Pons (tissue), 1 donor: ENCODE data around the gene ATP6V0C.
"Not testable (repeated sequence)": the region's sequence is repeated elsewhere in the genome, so short reads cannot be mapped to it uniquely, and the experiment has no call there.

Experiments used
- DNase-seq: peaks from one replicate; pipeline ENCODE4 v3.0.0-alpha.2; 2016; ENCODE audit warnings: low spot score

ATP6V0C gene

DNA sequence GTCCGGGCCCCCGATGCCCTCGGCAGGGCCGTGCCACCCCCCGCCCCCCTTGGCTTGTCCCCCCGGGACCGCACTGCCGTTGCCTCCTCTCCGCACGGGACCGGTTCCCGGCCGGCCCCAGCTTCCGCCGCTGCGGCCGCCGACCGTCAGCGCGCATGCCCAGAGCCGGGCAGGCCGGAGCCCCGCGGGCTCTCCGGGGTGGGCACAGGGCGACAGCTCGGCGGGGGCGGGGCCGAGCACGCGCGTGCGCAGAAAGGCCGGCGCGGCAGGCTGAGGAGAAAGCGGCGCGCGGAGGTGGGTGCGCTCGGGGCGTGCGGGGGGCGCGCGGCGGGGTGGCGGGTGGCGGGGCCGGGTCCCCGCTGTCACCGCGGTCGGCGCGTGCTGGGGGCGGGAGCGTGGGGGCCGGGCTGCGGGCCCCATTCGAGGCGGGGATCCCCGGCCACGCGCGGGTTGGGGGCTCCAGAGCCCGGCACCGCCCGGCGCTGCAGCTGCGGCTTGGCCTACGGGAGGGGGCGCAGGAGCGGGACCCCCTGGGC, 38.8 kb upstream of the ATP6V0C start, which contains the start of gene TBC1D24:
TBC1D24 (plus strand) TSS at position 251 of the 536 bp plus-strand sequence. CDS start 21,022 bp downstream, outside the sequence.
- DNase-seq: peak; percentile 69

DNA sequence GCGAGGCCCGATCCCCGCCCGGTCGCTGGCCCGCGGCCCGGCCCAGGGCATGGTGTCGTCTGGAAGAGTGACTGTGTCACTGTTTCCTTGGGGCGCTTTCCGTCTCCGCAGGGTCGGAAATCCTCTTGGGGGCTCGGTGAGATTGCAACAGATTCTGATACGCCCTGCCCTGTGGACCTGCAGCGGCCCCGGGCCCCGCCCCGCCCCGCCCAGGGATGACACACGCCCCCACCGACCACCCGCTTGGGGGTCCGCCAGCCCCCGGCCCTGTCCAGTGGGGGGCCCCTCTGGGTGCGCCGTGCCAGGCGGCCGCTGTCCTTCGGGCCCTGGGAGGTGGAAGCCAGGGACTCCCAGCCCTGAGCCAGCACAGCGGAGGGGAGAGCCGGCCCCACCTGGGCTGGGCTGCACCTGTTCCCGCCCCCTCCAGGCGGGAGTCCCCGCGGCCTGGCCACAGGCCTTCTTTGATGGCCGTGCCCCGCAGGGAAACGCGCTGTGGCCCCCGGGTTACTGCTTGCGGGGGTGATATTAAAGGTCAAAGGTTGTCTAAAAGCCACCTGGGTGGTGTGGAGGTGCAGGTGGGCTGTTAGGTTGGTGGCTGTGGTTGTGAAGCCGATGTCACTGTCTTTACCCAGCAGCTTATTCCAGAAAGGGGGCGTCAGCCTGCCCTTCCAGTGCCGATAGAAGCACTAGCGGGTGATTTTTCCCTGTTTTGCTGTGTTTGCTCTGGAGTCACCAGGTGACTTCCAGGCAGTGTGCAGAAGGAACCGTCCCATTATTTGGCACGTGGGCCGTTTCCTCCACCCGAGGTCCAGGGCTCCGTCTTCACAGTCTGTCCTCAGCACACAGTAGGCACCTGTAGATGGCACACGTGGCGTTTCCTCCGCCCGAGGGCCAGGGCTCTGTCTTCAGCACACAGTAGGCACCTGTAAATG, 38.1 kb upstream of the ATP6V0C start:
- DNase-seq: no peak

DNA sequence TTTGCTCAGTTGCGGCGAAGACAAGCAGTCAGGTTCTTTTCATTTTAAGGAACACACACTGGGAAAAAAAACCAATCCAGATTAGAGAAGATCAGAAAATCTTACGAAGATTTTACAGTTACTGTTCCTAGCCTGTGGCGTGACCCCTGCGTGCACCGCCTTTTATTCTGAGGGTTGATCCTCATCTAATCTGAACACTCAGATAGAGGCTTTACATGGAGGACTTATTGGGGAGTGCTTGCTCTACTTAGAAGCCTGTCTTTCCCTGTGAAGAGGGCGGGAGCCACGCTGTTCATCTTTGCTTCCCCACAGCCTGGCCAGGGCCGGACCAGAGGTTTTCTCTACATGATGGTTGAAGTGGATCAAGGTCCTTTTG, 37.4 kb upstream of the ATP6V0C start:
- no peak for DNase-seq

GRCh38 chr16:2476741-2477140, 37.0 kb upstream of the ATP6V0C start:
- DNase-seq: no peak

DNA sequence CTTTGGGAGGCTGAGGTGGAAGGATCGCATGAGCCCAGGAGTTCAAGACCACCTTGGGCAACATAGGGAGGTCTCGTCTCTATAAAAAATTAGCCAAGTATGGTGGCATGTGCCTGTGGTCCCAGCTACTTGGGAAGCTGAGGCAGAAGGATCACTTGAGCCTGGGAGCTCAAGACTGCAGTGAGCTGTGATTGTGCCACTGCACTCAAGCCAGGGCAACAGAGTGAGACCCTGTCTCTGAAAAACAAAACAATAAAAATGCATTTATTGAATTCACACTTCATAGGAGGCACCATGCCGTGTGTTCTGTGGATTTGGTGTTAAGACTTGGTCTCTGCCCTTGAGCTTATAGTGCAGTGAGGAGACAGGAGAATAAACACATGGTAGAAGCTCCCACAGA, 36.4 kb upstream of the ATP6V0C start:
- DNase-seq: no peak

DNA sequence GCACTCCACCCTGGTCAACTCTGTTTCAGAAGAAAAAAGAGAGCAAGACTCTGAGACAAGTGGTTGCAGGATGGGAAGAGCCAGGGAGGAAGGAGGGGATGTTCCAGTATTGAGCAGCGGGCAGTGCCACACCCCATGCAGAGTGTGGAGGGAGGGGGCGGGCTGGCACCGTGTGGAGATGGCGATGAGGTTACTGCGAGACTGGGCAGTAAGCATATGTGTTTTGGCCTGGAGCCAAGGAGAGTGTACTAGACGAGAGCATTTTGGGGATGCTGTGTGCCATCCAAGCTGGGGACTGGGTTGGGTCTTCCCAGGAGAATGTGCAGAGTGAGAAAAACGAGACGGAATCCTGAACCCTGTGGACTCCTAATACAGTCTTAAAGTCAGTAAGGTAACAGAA, 35.5 kb upstream of the ATP6V0C start:
- no peak for DNase-seq

- not testable (repeated sequence) for DNase-seq
Measured at GRCh38 chr16:2479996-2480395, 33.8 kb upstream of the ATP6V0C start.

GRCh38 chr16:2480948-2481347, 32.8 kb upstream of the ATP6V0C start:
- no peak for DNase-seq

GRCh38 chr16:2481676-2482075, 32.1 kb upstream of the ATP6V0C start:
- DNase-seq: no peak

GRCh38 chr16:2482249-2482648, 31.5 kb upstream of the ATP6V0C start:
- no peak for DNase-seq

DNA sequence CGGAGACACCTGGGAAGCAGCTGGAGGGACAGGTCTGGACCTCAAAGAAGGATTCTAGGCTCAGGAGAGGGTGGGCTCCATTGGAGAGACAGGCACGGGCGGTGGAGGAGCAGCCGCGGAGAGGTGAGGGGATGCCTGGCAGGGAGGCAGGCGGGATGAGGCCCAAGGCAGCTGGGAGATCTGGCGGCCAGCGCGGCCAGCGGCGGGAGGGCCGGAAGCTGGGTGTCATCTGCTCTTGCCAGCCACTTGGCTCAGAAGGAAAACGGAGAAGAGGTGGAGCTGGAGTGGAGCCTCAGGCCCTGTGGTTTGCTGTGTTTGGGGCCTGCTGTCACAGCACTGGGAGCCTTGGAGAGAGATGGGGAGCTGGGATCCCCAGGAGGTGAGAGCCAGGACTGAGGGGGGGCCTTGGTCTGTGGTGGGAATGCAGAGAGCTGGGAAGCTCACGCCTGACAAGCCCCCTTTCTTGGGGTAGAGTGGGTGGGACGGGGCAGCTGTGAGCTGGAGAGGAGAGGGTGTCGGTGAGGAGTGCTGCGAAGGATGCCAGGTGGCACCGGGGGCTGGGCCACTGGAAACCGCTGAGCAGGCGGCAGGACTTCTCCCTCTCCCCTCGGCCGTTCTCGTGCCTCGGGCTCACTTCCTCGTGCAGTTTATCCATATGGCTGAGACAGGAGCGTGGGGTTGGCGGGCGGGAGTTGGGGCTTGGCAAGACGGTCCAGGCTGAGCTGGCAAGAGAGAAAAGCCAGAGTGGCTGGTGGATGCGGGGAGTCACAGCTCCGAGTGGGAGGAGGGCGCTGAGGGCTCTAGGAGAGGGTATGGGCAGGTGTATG, 30.8 kb upstream of the ATP6V0C start:
- peak; percentile 69 for DNase-seq

GRCh38 chr16:2483939-2484897, 29.5 kb upstream of the ATP6V0C start:
- DNase-seq: no peak

DNA sequence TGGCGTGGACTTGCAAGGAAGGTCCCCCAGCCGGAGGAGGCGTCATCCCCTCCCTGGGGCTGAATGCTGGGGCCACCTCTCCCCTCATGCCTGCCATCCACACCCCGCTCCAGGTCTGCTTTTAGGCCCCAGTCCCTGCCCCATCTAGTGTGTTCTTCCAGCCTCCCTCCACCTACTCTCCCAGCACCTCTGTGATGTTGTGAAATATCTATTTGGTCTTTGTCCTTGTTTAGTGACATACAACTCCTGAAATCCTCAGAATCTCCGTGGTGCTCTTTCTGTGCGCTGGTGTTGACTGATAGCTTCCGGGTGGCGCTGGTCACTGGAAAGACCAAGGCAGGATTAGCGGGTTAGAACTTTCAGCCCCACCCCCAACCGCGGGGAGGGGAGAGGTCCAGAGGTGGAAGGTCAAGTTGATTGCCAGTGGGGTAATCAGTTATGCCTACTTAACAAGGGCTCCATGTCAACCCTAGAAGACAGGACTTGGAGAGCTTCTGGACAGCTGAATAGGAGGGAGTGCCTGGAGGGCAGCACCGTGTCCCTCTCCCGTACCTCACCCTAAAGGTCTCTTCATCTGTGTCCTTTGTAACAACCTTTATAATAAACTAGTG, 28.7 kb upstream of the ATP6V0C start:
- no peak for DNase-seq

DNA sequence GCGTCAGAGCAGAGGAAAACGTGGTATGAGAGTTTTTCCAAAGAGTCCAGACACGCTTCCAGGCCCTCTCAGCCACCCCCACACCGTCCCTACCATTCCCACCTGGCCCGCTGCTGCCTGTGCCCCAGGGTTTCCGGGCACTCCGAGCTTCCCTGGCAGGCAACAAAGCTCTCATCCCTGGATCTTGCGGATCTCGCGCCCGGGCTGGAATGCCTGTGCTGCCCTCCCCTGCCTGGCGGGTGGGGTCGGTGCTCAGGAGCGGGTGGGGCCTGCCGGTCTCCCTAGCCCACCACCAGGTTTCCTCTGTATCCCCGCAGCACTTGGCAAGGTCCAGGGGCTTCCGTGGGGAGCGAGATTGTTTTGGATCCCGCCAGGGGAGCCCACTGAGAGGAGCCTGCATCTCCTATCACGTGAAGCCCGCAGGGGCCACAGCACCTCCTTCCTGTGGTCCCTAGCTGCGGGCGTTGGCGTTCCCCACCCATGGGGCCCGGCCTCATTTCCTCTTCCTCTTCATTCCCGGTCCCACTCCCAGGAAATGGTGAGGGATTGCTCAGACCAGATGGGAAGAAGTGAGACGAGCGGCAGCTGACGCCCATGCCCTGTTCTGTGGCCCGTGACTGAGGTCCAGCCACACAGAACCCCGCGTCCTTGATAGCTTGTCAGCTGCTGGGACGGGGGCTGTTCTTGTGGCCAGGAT, 27.8 kb upstream of the ATP6V0C start:
- no peak for DNase-seq

DNA sequence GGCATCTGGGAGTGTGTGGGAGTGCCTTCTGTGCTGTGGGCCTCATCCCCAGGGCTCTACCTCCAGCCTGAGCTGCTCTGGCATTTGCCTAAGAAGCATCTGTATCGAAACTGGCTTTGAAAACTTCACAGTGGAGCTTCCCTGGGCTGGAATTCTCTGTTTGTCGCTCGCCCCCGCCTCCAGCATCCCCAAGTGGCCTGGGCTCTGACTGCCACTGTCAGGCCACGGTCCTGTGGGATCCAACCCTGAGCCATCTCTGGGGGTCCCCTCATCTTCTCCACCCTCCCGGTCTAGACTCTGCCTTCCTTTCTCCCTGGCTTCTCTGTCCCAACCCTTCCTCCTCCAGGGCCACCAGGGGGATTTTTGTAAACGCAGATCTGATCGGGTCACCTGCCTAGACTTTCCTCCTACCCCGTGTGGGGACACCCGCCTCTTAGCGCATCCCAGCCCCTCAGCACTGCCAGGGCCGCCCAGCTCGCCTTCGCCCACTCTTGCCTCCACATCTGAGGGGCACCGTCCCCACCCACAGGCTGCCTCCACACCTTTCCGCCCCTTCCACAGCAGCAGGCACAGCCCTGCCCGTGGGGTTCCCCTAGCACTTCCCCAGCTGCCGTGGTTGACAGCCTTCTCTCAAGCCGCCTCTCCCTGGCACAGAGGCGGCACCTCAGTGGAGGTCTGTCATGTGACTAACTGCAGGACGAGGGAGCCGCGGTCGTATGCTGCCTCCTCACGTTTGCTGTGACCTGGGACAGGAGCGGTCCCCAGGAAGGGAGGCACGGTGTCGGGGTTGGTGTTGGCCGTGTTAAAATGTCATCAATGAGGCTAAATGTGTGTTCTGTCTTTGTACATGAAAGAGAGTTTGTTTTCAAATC, 26.9 kb upstream of the ATP6V0C start:
- peak; percentile 65 for DNase-seq

DNA sequence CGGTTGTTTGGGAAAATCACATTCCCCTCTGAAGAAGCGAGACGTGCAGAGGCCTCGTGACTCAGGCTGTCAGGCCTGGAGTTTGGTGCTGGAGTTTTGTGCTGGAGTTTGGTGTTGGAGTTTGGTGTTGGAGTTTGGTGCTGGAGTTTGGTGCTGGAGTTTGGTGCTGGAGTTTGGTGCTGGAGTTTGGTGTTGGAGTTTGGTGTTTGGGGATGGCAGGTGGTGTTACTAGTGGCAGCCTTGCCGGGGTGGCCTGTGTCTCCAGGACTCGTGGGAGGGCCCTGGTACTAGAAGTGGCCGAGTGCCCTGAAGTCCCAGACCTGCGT, 26.3 kb upstream of the ATP6V0C start:
- DNase-seq: no peak

- no peak for DNase-seq
Measured at GRCh38 chr16:2487903-2488531, 25.7 kb upstream of the ATP6V0C start.

GRCh38 chr16:2489581-2489980, 24.2 kb upstream of the ATP6V0C start:
- no peak for DNase-seq
